NCI-H187 (cell line): Measurements from ENCODE around the gene EPHA1.

ENCODE experiments used
- DNase-seq, 2 experiments: peaks; one replicate each; lab custom pipeline; 2025; lab: John Stamatoyannopoulos, UW

The EPHA1 gene

GRCh38 chr7:143346018-143346417 is 62.6 kb downstream of the EPHA1 start:
- DNase-seq, result no peak

GRCh38 chr7:143345428-143345900 is 63.2 kb downstream of the EPHA1 start:
- no peak for DNase-seq

GRCh38 chr7:143343596-143343995 is 65.1 kb downstream of the EPHA1 start:
- no peak for DNase-seq

- no peak for DNase-seq
These were observed 66.8 kb downstream of the EPHA1 start for GRCh38 chr7:143341842-143342241.
